Neural cell (in vitro differentiated cells): ENCODE results near the gene MYBPHL.

Experiments
- EP300 ChIP-seq: fragments of 450-650 bp; conservative IDR thresholded peaks from 2 replicates; pipeline ENCODE4 v1.6.1; 2014; ENCODE audit warnings: antibody characterized with exemption, mild to moderate bottlenecking, moderate library complexity; ENCODE audit not compliant: poor library complexity, severe bottlenecking
- EZH2 ChIP-seq: fragments of 200-600, 300-800 bp; shearing (Covaris generic), sonication (generic); IDR thresholded peaks from 2 replicates; pipeline ENCODE4 v1.6.1; 2014; ENCODE audit warnings: antibody characterized with exemption, low read length, borderline replicate concordance, mild to moderate bottlenecking; ENCODE audit not compliant: insufficient read depth, poor library complexity, severe bottlenecking
- MXI1 ChIP-seq: fragments of 450-650 bp; conservative IDR thresholded peaks from 2 replicates; pipeline ENCODE4 v1.6.1; 2014; ENCODE audit warnings: antibody characterized with exemption, mild to moderate bottlenecking; ENCODE audit not compliant: poor library complexity, severe bottlenecking
- POLR2AphosphoS5 ChIP-seq: IDR thresholded peaks from 2 replicates; pipeline ENCODE4 v1.6.1; 2012
- RAD21 ChIP-seq: fragments of 450-650 bp; conservative IDR thresholded peaks from 2 replicates; pipeline ENCODE4 v1.6.1; 2014; ENCODE audit warnings: antibody characterized with exemption, mild to moderate bottlenecking, moderate library complexity
- REST ChIP-seq: IDR thresholded peaks from 2 replicates; pipeline ENCODE4 v1.6.1; 2012; ENCODE audit warnings: borderline replicate concordance
- TF ChIP-seq, protein P1 (sequence below): fragments of 450-650 bp; IDR thresholded peaks from 2 replicates; pipeline ENCODE4 v1.5.1; 2014; ENCODE audit warnings: antibody characterized with exemption, mild to moderate bottlenecking, moderate library complexity; ENCODE audit not compliant: poor library complexity, severe bottlenecking

- TF ChIP-seq RAD21: no peak
- TF ChIP-seq, protein P1, sequence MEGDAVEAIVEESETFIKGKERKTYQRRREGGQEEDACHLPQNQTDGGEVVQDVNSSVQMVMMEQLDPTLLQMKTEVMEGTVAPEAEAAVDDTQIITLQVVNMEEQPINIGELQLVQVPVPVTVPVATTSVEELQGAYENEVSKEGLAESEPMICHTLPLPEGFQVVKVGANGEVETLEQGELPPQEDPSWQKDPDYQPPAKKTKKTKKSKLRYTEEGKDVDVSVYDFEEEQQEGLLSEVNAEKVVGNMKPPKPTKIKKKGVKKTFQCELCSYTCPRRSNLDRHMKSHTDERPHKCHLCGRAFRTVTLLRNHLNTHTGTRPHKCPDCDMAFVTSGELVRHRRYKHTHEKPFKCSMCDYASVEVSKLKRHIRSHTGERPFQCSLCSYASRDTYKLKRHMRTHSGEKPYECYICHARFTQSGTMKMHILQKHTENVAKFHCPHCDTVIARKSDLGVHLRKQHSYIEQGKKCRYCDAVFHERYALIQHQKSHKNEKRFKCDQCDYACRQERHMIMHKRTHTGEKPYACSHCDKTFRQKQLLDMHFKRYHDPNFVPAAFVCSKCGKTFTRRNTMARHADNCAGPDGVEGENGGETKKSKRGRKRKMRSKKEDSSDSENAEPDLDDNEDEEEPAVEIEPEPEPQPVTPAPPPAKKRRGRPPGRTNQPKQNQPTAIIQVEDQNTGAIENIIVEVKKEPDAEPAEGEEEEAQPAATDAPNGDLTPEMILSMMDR: no peak
- TF ChIP-seq EZH2: no peak
- no peak for TF ChIP-seq EP300
- no peak for TF ChIP-seq REST
- TF ChIP-seq POLR2AphosphoS5: no peak
- TF ChIP-seq MXI1: no peak
Observed at GRCh38 chr1:109268431-109269211, 38.2 kb downstream of the MYBPHL start.
